H1 (cell line): ENCODE measurements around the gene CELF2. TPM values are rescaled to one million over a fixed set of nuclear protein-coding genes. Genes with fewer than 3 reads are reported as not detected.

Source experiments
- CHD1 ChIP-seq: IDR thresholded peaks from 2 replicates; pipeline ENCODE4 v1.6.1; 2012; ENCODE audit warnings: low read depth, low read length, improper control_type of control experiment
- polyA plus RNA-seq, 7 experiments: library from polyadenylated mRNA; depleted of rRNA in 3 of 7; stranded (reverse) in 5 of 7; unstranded in 2 of 7; fragments of >200 nt in 5 of 7; fragments of 200-250 nt in 2 of 7; gene quantifications; 1 replicate in 5 of 7; 2 replicates in 1 of 7; 4 replicates in 1 of 7; pipeline versions ENCODE4 v1.2.1 to v1.2.3, GENCODE V29; 2011 to 2013; ENCODE audit warnings: missing spikeins in 2 of 7, mixed read lengths in 2 of 7
- total RNA-seq: library from RNA; stranded (reverse); fragmentation: NEBNext Ultra II Directional; extraction: Animal tissue kit (Norgen Biotek cat#: 25700); gene quantifications from 2 replicates; pipeline ENCODE4 v1.2.1, GENCODE V29; 2021
- TF ChIP-seq, protein P1 (sequence below): fragments of 300-600 bp; sonication (generic); IDR thresholded peaks from 2 replicates; pipeline ENCODE4 v1.7.1; 2012; ENCODE audit warnings: low read length, moderate library complexity, mild to moderate bottlenecking, inconsistent platforms; ENCODE audit not compliant: insufficient replicate concordance

CELF2 gene
- total and polyA plus RNA-seq, 2 of the 8 experiments (the other 6 are each of a cell fraction or from before 2014, with no cell fraction given): 18.3 to 22.7 TPM

DNA sequence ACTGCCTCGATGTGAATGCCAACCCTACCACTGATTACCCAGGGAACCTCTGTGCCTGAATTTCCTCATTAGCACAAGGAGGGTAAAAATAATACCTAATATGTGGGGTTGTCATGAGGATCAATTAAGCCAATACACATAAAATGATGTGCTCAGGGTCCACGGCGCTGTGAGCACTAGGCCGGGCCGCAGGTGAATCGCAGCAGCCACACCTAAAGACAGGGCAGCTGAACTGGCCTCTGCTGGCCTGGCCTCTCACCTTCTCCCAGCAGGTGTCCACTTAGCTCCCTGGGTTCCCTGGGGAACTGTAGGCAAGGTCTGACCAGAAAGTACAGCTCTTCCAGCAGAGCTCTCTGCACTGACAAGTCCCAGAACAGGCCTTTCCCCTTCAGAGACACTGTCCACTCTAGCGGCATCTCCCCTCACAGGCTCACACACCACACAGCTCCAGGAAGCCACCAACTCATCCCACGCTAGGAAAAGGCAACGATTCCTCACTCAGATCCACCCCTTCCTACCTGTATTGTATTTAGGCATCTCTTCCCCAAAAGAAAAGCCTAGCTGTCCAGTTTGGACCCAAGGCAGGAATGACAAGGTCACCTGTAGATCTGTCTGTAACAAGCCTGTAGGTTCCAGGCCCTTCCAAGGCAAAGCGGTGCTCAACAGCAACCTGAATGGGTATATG is 320.6 kb downstream of the CELF2 start (continued):
- TF ChIP-seq, protein P1, sequence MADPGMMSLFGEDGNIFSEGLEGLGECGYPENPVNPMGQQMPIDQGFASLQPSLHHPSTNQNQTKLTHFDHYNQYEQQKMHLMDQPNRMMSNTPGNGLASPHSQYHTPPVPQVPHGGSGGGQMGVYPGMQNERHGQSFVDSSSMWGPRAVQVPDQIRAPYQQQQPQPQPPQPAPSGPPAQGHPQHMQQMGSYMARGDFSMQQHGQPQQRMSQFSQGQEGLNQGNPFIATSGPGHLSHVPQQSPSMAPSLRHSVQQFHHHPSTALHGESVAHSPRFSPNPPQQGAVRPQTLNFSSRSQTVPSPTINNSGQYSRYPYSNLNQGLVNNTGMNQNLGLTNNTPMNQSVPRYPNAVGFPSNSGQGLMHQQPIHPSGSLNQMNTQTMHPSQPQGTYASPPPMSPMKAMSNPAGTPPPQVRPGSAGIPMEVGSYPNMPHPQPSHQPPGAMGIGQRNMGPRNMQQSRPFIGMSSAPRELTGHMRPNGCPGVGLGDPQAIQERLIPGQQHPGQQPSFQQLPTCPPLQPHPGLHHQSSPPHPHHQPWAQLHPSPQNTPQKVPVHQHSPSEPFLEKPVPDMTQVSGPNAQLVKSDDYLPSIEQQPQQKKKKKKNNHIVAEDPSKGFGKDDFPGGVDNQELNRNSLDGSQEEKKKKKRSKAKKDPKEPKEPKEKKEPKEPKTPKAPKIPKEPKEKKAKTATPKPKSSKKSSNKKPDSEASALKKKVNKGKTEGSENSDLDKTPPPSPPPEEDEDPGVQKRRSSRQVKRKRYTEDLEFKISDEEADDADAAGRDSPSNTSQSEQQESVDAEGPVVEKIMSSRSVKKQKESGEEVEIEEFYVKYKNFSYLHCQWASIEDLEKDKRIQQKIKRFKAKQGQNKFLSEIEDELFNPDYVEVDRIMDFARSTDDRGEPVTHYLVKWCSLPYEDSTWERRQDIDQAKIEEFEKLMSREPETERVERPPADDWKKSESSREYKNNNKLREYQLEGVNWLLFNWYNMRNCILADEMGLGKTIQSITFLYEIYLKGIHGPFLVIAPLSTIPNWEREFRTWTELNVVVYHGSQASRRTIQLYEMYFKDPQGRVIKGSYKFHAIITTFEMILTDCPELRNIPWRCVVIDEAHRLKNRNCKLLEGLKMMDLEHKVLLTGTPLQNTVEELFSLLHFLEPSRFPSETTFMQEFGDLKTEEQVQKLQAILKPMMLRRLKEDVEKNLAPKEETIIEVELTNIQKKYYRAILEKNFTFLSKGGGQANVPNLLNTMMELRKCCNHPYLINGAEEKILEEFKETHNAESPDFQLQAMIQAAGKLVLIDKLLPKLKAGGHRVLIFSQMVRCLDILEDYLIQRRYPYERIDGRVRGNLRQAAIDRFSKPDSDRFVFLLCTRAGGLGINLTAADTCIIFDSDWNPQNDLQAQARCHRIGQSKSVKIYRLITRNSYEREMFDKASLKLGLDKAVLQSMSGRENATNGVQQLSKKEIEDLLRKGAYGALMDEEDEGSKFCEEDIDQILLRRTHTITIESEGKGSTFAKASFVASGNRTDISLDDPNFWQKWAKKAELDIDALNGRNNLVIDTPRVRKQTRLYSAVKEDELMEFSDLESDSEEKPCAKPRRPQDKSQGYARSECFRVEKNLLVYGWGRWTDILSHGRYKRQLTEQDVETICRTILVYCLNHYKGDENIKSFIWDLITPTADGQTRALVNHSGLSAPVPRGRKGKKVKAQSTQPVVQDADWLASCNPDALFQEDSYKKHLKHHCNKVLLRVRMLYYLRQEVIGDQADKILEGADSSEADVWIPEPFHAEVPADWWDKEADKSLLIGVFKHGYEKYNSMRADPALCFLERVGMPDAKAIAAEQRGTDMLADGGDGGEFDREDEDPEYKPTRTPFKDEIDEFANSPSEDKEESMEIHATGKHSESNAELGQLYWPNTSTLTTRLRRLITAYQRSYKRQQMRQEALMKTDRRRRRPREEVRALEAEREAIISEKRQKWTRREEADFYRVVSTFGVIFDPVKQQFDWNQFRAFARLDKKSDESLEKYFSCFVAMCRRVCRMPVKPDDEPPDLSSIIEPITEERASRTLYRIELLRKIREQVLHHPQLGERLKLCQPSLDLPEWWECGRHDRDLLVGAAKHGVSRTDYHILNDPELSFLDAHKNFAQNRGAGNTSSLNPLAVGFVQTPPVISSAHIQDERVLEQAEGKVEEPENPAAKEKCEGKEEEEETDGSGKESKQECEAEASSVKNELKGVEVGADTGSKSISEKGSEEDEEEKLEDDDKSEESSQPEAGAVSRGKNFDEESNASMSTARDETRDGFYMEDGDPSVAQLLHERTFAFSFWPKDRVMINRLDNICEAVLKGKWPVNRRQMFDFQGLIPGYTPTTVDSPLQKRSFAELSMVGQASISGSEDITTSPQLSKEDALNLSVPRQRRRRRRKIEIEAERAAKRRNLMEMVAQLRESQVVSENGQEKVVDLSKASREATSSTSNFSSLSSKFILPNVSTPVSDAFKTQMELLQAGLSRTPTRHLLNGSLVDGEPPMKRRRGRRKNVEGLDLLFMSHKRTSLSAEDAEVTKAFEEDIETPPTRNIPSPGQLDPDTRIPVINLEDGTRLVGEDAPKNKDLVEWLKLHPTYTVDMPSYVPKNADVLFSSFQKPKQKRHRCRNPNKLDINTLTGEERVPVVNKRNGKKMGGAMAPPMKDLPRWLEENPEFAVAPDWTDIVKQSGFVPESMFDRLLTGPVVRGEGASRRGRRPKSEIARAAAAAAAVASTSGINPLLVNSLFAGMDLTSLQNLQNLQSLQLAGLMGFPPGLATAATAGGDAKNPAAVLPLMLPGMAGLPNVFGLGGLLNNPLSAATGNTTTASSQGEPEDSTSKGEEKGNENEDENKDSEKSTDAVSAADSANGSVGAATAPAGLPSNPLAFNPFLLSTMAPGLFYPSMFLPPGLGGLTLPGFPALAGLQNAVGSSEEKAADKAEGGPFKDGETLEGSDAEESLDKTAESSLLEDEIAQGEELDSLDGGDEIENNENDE: no peak
- TF ChIP-seq CHD1: no peak
